Immature natural killer cell (primary cell): ENCODE data around the gene HKDC1. TPM values are rescaled to one million over a fixed set of nuclear protein-coding genes. Genes with fewer than 3 reads are reported as not detected.

Experiments
- DNase-seq, 3 donors: peaks; one replicate each; pipeline ENCODE4 v3.0.0; 2022; ENCODE audit warnings: mixed read lengths in 1 of 3
- H3K27ac Mint-ChIP-seq, 6 donors: one replicate each; pipeline ENCODE4 v1.8.0; 2020; ENCODE audit warnings: mixed read lengths in 6 of 6, mild to moderate bottlenecking in 5 of 6, inconsistent platforms in 4 of 6, moderate library complexity in 3 of 6
- H3K27me3 Mint-ChIP-seq, 3 donors: one replicate each; pipeline ENCODE4 v1.8.0; 2020 to 2021; ENCODE audit warnings: low read depth in 3 of 3, mild to moderate bottlenecking in 3 of 3, mixed read lengths in 3 of 3, moderate library complexity in 3 of 3, inconsistent platforms in 1 of 3
- H3K36me3 Mint-ChIP-seq, 3 donors: one replicate each; pipeline ENCODE4 v1.8.0; 2020; ENCODE audit warnings: mixed read lengths in 3 of 3, inconsistent platforms in 2 of 3, mild to moderate bottlenecking in 2 of 3
- H3K4me1 Mint-ChIP-seq, 2 donors: one replicate each; pipeline ENCODE4 v1.8.0; 2020; ENCODE audit warnings: inconsistent platforms in 2 of 2, mild to moderate bottlenecking in 2 of 2, mixed read lengths in 2 of 2, moderate library complexity in 1 of 2
- H3K4me3 Mint-ChIP-seq, 5 donors: one replicate each; pipeline ENCODE4 v1.8.0; 2020; ENCODE audit warnings: mild to moderate bottlenecking in 5 of 5, mixed read lengths in 5 of 5, inconsistent platforms in 3 of 5, moderate library complexity in 3 of 5
- H3K9me3 Mint-ChIP-seq, 6 donors: one replicate each; pipeline ENCODE4 v1.8.0; 2020; ENCODE audit warnings: mild to moderate bottlenecking in 6 of 6, mixed read lengths in 6 of 6, inconsistent platforms in 4 of 6, moderate library complexity in 3 of 6
- polyA plus RNA-seq, 3 donors: library from polyadenylated mRNA; unstranded; fragments of 300-500 nt; fragmentation: Illumina TruSeq; gene quantifications; one replicate each; pipeline ENCODE4 v1.2.3, GENCODE V29; 2021

The HKDC1 gene
- polyA plus RNA-seq, 3 donors from 2014 or later: 0.16 TPM; not detected in 2

- no peak overlapping the region for H3K4me3 Mint-ChIP-seq
- H3K9me3 Mint-ChIP-seq: no peaks in the 10 kb centered on the region
- no peaks in the 10 kb centered on the region for H3K36me3 Mint-ChIP-seq
- H3K27ac Mint-ChIP-seq: no peak overlapping the region
- no peak for DNase-seq
- peaks cover 0 to 2% (median 0%) of the 10 kb centered on the region in 3 donors for H3K27me3 Mint-ChIP-seq
- H3K4me1 Mint-ChIP-seq: no peaks in the 10 kb centered on the region
Measured at GRCh38 chr10:69254877-69255276, 34.7 kb downstream of the HKDC1 start.

GRCh38 chr10:69259547-69260243 lies 39.6 kb downstream of the HKDC1 start:
- no peak overlapping the region for H3K27ac Mint-ChIP-seq
- H3K9me3 Mint-ChIP-seq: no peaks in the 10 kb centered on the region
- H3K27me3 Mint-ChIP-seq: peaks cover 0 to 2% (median 2%) of the 10 kb centered on the region in 3 donors
- H3K4me1 Mint-ChIP-seq: no peaks in the 10 kb centered on the region
- no peaks in the 10 kb centered on the region for H3K36me3 Mint-ChIP-seq
- no peak overlapping the region for H3K4me3 Mint-ChIP-seq
- DNase-seq: no peak

- peaks cover 0 to 5% (median 2%) of the 10 kb centered on the region in 3 donors for H3K27me3 Mint-ChIP-seq
- no peaks in the 10 kb centered on the region for H3K4me1 Mint-ChIP-seq
Measured at GRCh38 chr10:69261184-69261583, 41.1 kb downstream of the HKDC1 start.

GRCh38 chr10:69262292-69262751 lies 42.2 kb downstream of the HKDC1 start:
- no peak overlapping the region for H3K27ac Mint-ChIP-seq
- no peaks in the 10 kb centered on the region for H3K36me3 Mint-ChIP-seq
- H3K9me3 Mint-ChIP-seq: no peaks in the 10 kb centered on the region
- no peaks in the 10 kb centered on the region for H3K4me1 Mint-ChIP-seq
- H3K4me3 Mint-ChIP-seq: no peak overlapping the region
- DNase-seq: no peak
- H3K27me3 Mint-ChIP-seq: peaks cover 2 to 5% (median 5%) of the 10 kb centered on the region in 3 donors

More at GRCh38 chr10:69261184-69261583, 41.1 kb downstream of the HKDC1 start:
- Mint-ChIP-seq H3K9me3 (no peaks in the 10 kb centered on the region), H3K36me3 (no peaks in the 10 kb centered on the region), H3K27ac (no peak overlapping the region), H3K4me3 (no peak overlapping the region)
- DNase-seq: no peak

GRCh38 chr10:69265521-69265920 lies 45.4 kb downstream of the HKDC1 start:
- H3K36me3 Mint-ChIP-seq: no peaks in the 10 kb centered on the region
- peaks cover 2 to 5% (median 3%) of the 10 kb centered on the region in 3 donors for H3K27me3 Mint-ChIP-seq
- H3K27ac Mint-ChIP-seq: no peak overlapping the region
- H3K4me1 Mint-ChIP-seq: no peaks in the 10 kb centered on the region
- no peaks in the 10 kb centered on the region for H3K9me3 Mint-ChIP-seq
- no peak overlapping the region for H3K4me3 Mint-ChIP-seq
- no peak for DNase-seq

GRCh38 chr10:69268761-69269416 lies 48.8 kb downstream of the HKDC1 start:
- Mint-ChIP-seq H3K4me3 (no peak overlapping the region), H3K36me3 (no peaks in the 10 kb centered on the region), H3K27ac (no peak overlapping the region), H3K27me3 (peaks cover 0 to 7% (median 3%) of the 10 kb centered on the region in 3 donors), H3K9me3 (no peaks in the 10 kb centered on the region), H3K4me1 (no peaks in the 10 kb centered on the region)
- no peak for DNase-seq

GRCh38 chr10:69269761-69270160 lies 49.6 kb downstream of the HKDC1 start:
- H3K4me1 Mint-ChIP-seq: no peaks in the 10 kb centered on the region
- H3K36me3 Mint-ChIP-seq: no peaks in the 10 kb centered on the region
- H3K27me3 Mint-ChIP-seq: peaks cover 0 to 7% (median 3%) of the 10 kb centered on the region in 3 donors
- no peaks in the 10 kb centered on the region for H3K9me3 Mint-ChIP-seq
- H3K4me3 Mint-ChIP-seq: no peak overlapping the region
- H3K27ac Mint-ChIP-seq: no peak overlapping the region
- DNase-seq: no peak

- no peak for DNase-seq
- Mint-ChIP-seq H3K9me3 (no peaks in the 10 kb centered on the region), H3K27me3 (peaks cover 0 to 7% (median 0%) of the 10 kb centered on the region in 3 donors), H3K4me3 (no peak overlapping the region), H3K36me3 (no peaks in the 10 kb centered on the region), H3K27ac (no peak overlapping the region), H3K4me1 (no peaks in the 10 kb centered on the region)
Measured at GRCh38 chr10:69270990-69271389, 50.9 kb downstream of the HKDC1 start.

- Mint-ChIP-seq H3K4me3 (no peak overlapping the region), H3K27ac (no peak overlapping the region), H3K9me3 (no peaks in the 10 kb centered on the region), H3K4me1 (no peaks in the 10 kb centered on the region), H3K36me3 (no peaks in the 10 kb centered on the region), H3K27me3 (peaks cover 0 to 2% (median 0%) of the 10 kb centered on the region in 3 donors)
- no peak for DNase-seq
Measured at GRCh38 chr10:69272624-69273023, 52.5 kb downstream of the HKDC1 start.

- no peak overlapping the region for H3K27ac Mint-ChIP-seq
- no peak overlapping the region for H3K4me3 Mint-ChIP-seq
- no peaks in the 10 kb centered on the region for H3K4me1 Mint-ChIP-seq
- peaks cover 0 to 2% (median 0%) of the 10 kb centered on the region in 3 donors for H3K27me3 Mint-ChIP-seq
- DNase-seq: no peak
- no peaks in the 10 kb centered on the region for H3K36me3 Mint-ChIP-seq
- H3K9me3 Mint-ChIP-seq: no peaks in the 10 kb centered on the region
Measured at GRCh38 chr10:69275444-69275843, 55.3 kb downstream of the HKDC1 start.

- Mint-ChIP-seq H3K27me3 (peaks cover 0 to 7% (median 0%) of the 10 kb centered on the region in 3 donors), H3K36me3 (no peaks in the 10 kb centered on the region), H3K9me3 (no peaks in the 10 kb centered on the region), H3K27ac (no peak overlapping the region), H3K4me1 (no peaks in the 10 kb centered on the region), H3K4me3 (no peak overlapping the region)
- DNase-seq: no peak
Measured at GRCh38 chr10:69276503-69276902, 56.4 kb downstream of the HKDC1 start.

GRCh38 chr10:69278446-69278963 lies 58.4 kb downstream of the HKDC1 start, which contains the start of gene HK1:
HK1 (plus strand) TSS chr10:69278496.
- peaks cover 0 to 5% (median 0%) of the 10 kb centered on the region in 3 donors for H3K27me3 Mint-ChIP-seq
- no peak for DNase-seq
- H3K27ac Mint-ChIP-seq: no peak within 1 kb of the TSS
- H3K4me1 Mint-ChIP-seq: no peaks in the 10 kb centered on the region
- no peak within 1 kb of the TSS for H3K4me3 Mint-ChIP-seq
- H3K36me3 Mint-ChIP-seq: no peaks in the 10 kb centered on the region
- no peaks in the 10 kb centered on the region for H3K9me3 Mint-ChIP-seq

- no peaks in the 10 kb centered on the region for H3K9me3 Mint-ChIP-seq
- H3K36me3 Mint-ChIP-seq: no peaks in the 10 kb centered on the region
- H3K4me3 Mint-ChIP-seq: no peak overlapping the region
- no peak overlapping the region for H3K27ac Mint-ChIP-seq
- peaks cover 0 to 5% (median 0%) of the 10 kb centered on the region in 3 donors for H3K27me3 Mint-ChIP-seq
- DNase-seq: no peak
- H3K4me1 Mint-ChIP-seq: no peaks in the 10 kb centered on the region
Measured at GRCh38 chr10:69279110-69279509, 59.0 kb downstream of the HKDC1 start.
